Kidney epithelial cell (primary cell): Measurements from ENCODE around the gene SLC12A5. TPM values are rescaled to one million over a fixed set of nuclear protein-coding genes. Genes with fewer than 3 reads are reported as not detected.
A peak's percentile ranks its signal among the peaks of the same experiment; 100 is the strongest.

Source experiments
- DNase-seq: peaks from one replicate; pipeline ENCODE4 v3.0.0-alpha.2; 2010; ENCODE audit warnings: low read depth
- H3K27me3 ChIP-seq: 2 replicates; pipeline ENCODE4 v1.6.0; 2011; ENCODE audit warnings: low read length; ENCODE audit not compliant: control insufficient read depth, insufficient read depth
- H3K36me3 ChIP-seq: 2 replicates; pipeline ENCODE4 v1.5.1; 2011; ENCODE audit warnings: low read length; ENCODE audit not compliant: control insufficient read depth, insufficient read depth
- H3K4me3 ChIP-seq: 2 replicates; pipeline ENCODE4 v1.5.1; 2011; ENCODE audit warnings: low read depth, mild to moderate bottlenecking, control low read depth, low read length
- total RNA-seq: library from RNA; depleted of rRNA; stranded (reverse); fragments of >200 nt; gene quantifications from 2 replicates; pipeline ENCODE4 v1.2.3, GENCODE V29; 2015
- TF ChIP-seq, protein P1 (sequence below): IDR thresholded peaks from 2 replicates; pipeline ENCODE4 v1.5.1; 2011; ENCODE audit warnings: mild to moderate bottlenecking, moderate library complexity, low read length, control low read depth, inconsistent platforms; ENCODE audit not compliant: insufficient read depth, poor library complexity, severe bottlenecking

Gene SLC12A5
- total RNA-seq, 1 donor from 2014 or later = not detected

GRCh38 chr20:46010491-46011391 lies 18.3 kb upstream of the SLC12A5 start:
- TF ChIP-seq, protein P1, sequence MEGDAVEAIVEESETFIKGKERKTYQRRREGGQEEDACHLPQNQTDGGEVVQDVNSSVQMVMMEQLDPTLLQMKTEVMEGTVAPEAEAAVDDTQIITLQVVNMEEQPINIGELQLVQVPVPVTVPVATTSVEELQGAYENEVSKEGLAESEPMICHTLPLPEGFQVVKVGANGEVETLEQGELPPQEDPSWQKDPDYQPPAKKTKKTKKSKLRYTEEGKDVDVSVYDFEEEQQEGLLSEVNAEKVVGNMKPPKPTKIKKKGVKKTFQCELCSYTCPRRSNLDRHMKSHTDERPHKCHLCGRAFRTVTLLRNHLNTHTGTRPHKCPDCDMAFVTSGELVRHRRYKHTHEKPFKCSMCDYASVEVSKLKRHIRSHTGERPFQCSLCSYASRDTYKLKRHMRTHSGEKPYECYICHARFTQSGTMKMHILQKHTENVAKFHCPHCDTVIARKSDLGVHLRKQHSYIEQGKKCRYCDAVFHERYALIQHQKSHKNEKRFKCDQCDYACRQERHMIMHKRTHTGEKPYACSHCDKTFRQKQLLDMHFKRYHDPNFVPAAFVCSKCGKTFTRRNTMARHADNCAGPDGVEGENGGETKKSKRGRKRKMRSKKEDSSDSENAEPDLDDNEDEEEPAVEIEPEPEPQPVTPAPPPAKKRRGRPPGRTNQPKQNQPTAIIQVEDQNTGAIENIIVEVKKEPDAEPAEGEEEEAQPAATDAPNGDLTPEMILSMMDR = no peak
- no peak for DNase-seq
- H3K4me3 ChIP-seq = no peak overlapping the region
- peaks cover 54% of the 10 kb centered on the region for H3K27me3 ChIP-seq
- H3K36me3 ChIP-seq = no peaks in the 10 kb centered on the region

- DNase-seq = no peak
- Histone ChIP-seq H3K36me3 (no peaks in the 10 kb centered on the region), H3K4me3 (no peak overlapping the region), H3K27me3 (peaks cover 54% of the 10 kb centered on the region)
- TF ChIP-seq, protein P1 = peak; percentile 38
Observed at GRCh38 chr20:46011631-46012482, 17.2 kb upstream of the SLC12A5 start.

DNA sequence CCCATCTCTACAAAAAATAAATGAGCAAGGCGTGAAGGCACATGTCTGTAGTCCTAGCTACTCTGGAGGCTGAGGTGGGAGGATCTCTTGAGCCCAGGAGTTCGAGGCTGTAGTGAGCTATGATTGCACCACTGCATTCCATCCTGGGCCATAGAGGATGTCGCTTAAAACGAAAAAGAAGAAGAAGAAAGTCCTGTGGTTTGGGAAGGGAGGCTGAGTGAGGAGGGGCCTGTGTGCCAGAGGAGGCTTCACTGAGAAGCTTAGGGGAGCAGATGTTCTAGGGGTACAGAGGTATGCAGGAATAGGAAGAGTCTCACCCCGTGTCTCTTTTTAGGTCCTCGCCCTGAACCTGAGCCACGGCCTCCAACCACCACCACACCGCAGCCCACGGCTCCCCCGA lies 16.1 kb upstream of the SLC12A5 start:
- Histone ChIP-seq H3K36me3 (no peaks in the 10 kb centered on the region), H3K27me3 (peaks cover 57% of the 10 kb centered on the region), H3K4me3 (no peak overlapping the region)
- DNase-seq = no peak
- TF ChIP-seq, protein P1 = no peak

GRCh38 chr20:46013322-46013828 lies 15.6 kb upstream of the SLC12A5 start:
- no peaks in the 10 kb centered on the region for H3K36me3 ChIP-seq
- TF ChIP-seq, protein P1 = no peak
- no peak for DNase-seq
- peaks cover 60% of the 10 kb centered on the region for H3K27me3 ChIP-seq
- no peak overlapping the region for H3K4me3 ChIP-seq

DNA sequence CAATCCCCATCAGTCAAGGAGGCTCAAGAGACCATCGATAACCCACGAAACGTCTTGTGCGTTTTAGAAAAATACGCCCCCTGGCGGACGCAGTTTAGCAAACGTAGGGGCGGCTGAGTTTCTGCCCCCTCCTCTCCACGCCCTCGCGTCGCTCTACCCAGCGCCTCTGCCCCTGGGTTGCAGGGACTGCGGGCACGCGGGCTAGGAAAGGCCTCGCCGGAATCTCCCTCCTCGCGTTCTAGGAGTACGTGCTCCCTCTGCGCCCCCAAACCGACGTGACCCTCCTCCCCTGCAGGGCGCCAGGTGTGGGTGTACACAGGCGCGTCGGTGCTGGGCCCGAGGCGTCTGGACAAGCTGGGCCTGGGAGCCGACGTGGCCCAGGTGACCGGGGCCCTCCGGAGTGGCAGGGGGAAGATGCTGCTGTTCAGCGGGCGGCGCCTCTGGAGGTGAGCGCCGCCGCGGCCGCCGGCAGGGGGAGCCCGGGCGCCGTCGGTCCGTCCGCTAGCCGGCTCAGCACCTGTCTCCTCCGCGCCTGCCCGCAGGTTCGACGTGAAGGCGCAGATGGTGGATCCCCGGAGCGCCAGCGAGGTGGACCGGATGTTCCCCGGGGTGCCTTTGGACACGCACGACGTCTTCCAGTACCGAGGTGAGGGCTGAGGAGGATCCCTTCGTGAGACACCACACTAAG lies 15.0 kb upstream of the SLC12A5 start:
- DNase-seq = no peak
- no peak overlapping the region for H3K4me3 ChIP-seq
- H3K27me3 ChIP-seq = peaks cover 57% of the 10 kb centered on the region
- no peaks in the 10 kb centered on the region for H3K36me3 ChIP-seq
- TF ChIP-seq, protein P1 = peak; percentile 70
